SK-N-SH (cell line): ENCODE results near the gene TBL1XR1. TPM values are rescaled to one million over a fixed set of nuclear protein-coding genes. Genes with fewer than 3 reads are reported as not detected.

ENCODE experiments used
- CTCF ChIA-PET: fragments of 300-600, 350-600 bp; formaldehyde crosslinking; extraction: SDS; loops from one replicate; lab custom pipeline; 2021; lab: Yijun Ruan, JAX
- POLR2A ChIA-PET: fragments of 350-600 bp; sonication (Branson Sonifier 250); formaldehyde crosslinking; extraction: SDS; loops from one replicate; lab custom pipeline; 2020; ENCODE audit warnings: antibody characterized with exemption, inconsistent platforms; lab: Yijun Ruan, JAX
- DNase-seq: peaks from one replicate; pipeline ENCODE4 v3.0.0; 2012
- H2AFZ ChIP-seq: fragments of 200-600 bp; sonication (generic); 2 replicates; pipeline ENCODE4 v1.8.1; 2016; ENCODE audit warnings: antibody characterized with exemption, mild to moderate bottlenecking, low read depth
- H3F3A ChIP-seq: fragments of 200-600 bp; sonication (generic); replicated peaks from 2 replicates; pipeline ENCODE3; 2016; ENCODE audit warnings: antibody characterized with exemption, mild to moderate bottlenecking; ENCODE audit not compliant: insufficient read depth
- H3K27ac ChIP-seq, 2 experiments: fragments of 200-500 bp in 1 of 2; fragments of 200-600 bp in 1 of 2; sonication (Bioruptor generic) in 1 of 2; sonication (generic), shearing (Covaris generic) in 1 of 2; 2 replicates each; pipeline versions ENCODE4 v1.5.1 to v1.6.1; 2014 to 2016; ENCODE audit warnings: low read depth in 2 of 2, inconsistent platforms in 1 of 2, low read length in 1 of 2, mild to moderate bottlenecking in 1 of 2, mixed read lengths in 1 of 2
- H3K27me3 ChIP-seq: fragments of 200-600 bp; sonication (generic), shearing (Covaris generic); 2 replicates; pipeline ENCODE4 v1.6.1; 2016; ENCODE audit warnings: mixed run types; ENCODE audit not compliant: insufficient read depth
- H3K36me3 ChIP-seq, 2 experiments: fragments of 200-500 bp in 1 of 2; fragments of 200-600 bp in 1 of 2; sonication (Bioruptor generic) in 1 of 2; sonication (generic) in 1 of 2; replicated peaks in 1 of 2; 2 replicates each; pipeline versions ENCODE3 to v1.5.1; 2014 to 2016; ENCODE audit warnings: low read length in 1 of 2, mild to moderate bottlenecking in 1 of 2; ENCODE audit not compliant: insufficient read depth in 2 of 2, control insufficient read depth in 1 of 2
- H3K4me1 ChIP-seq, 2 experiments: fragments of 200-500 bp in 1 of 2; fragments of 200-600 bp in 1 of 2; sonication (Bioruptor generic) in 1 of 2; sonication (generic), shearing (Covaris generic) in 1 of 2; 2 replicates each; pipeline versions ENCODE4 v1.5.1 to v1.6.1; 2014 to 2016; ENCODE audit warnings: low read depth in 1 of 2, low read length in 1 of 2, mixed run types in 1 of 2; ENCODE audit not compliant: insufficient read depth in 2 of 2, control insufficient read depth in 1 of 2
- H3K4me2 ChIP-seq: fragments of 200-600 bp; sonication (generic), shearing (Covaris generic); 2 replicates; pipeline ENCODE4 v1.6.1; 2017; ENCODE audit warnings: mixed run types
- H3K4me3 ChIP-seq, 2 experiments: fragments of 200-500 bp in 1 of 2; fragments of 200-600 bp in 1 of 2; sonication (Bioruptor generic) in 1 of 2; sonication (generic), shearing (Covaris generic) in 1 of 2; 2 replicates each; pipeline versions ENCODE4 v1.5.1 to v1.8.1; 2014 to 2016; ENCODE audit warnings: low read depth in 2 of 2, inconsistent platforms in 1 of 2, low read length in 1 of 2, mild to moderate bottlenecking in 1 of 2, mixed read lengths in 1 of 2, moderate library complexity in 1 of 2
- H3K79me2 ChIP-seq: fragments of 200-600 bp; sonication (generic); 2 replicates; pipeline ENCODE4 v1.8.1; 2017; ENCODE audit warnings: mild to moderate bottlenecking; ENCODE audit not compliant: insufficient read depth
- H3K9ac ChIP-seq: fragments of 200-600 bp; sonication (generic); 2 replicates; pipeline ENCODE4 v1.6.1; 2017; ENCODE audit warnings: mixed run types
- H3K9me2 ChIP-seq: fragments of 200-600 bp; sonication (generic); 2 replicates; pipeline ENCODE4 v1.6.1; 2017; ENCODE audit warnings: mixed run types
- H3K9me3 ChIP-seq: fragments of 200-600 bp; sonication (generic); 2 replicates; pipeline ENCODE4 v1.6.1; 2017; ENCODE audit warnings: mixed run types, mild to moderate bottlenecking, moderate library complexity
- H4K20me1 ChIP-seq: fragments of 200-600 bp; sonication (generic); 2 replicates; pipeline ENCODE4 v1.6.1; 2017; ENCODE audit warnings: mild to moderate bottlenecking, mixed run types; ENCODE audit not compliant: insufficient read depth
- CHD2 ChIP-seq: fragments of 150-350 bp; IDR thresholded peaks from 2 replicates; pipeline ENCODE4 v1.6.1; 2018; ENCODE audit warnings: low read length; ENCODE audit not compliant: partially characterized antibody
- CTCF ChIP-seq: fragments of 200-600 bp; sonication (generic); IDR thresholded peaks from 2 replicates; pipeline ENCODE4 v1.6.1; 2017; ENCODE audit warnings: antibody characterized with exemption, mild to moderate bottlenecking, moderate library complexity
- EZH2phosphoT487 ChIP-seq: fragments of 200-600 bp; sonication (generic); IDR thresholded peaks from 2 replicates; pipeline ENCODE4 v1.6.1; 2017; ENCODE audit warnings: low read depth, mixed run types, mild to moderate bottlenecking, antibody characterized with exemption, moderate library complexity, borderline replicate concordance
- FOSL2 ChIP-seq: IDR thresholded peaks from 2 replicates; pipeline ENCODE4 v1.4.0; 2012; ENCODE audit warnings: low read depth, mild to moderate bottlenecking, moderate library complexity, borderline replicate concordance
- GABPA ChIP-seq: IDR thresholded peaks from 2 replicates; pipeline ENCODE4 v1.4.0; 2012; ENCODE audit warnings: low read depth, mild to moderate bottlenecking
- GATA2 ChIP-seq: sonication (generic); formaldehyde crosslinking; IDR thresholded peaks from 2 replicates; pipeline ENCODE4 v1.5.0; 2020; ENCODE audit warnings: mild to moderate bottlenecking, missing genetic modification reagents
- JUND ChIP-seq: IDR thresholded peaks from 2 replicates; pipeline ENCODE4 v1.4.0; 2012
- MAX ChIP-seq: IDR thresholded peaks from 2 replicates; pipeline ENCODE4 v1.4.0; 2012; ENCODE audit warnings: low read depth
- NRF1 ChIP-seq: IDR thresholded peaks from 2 replicates; pipeline ENCODE4 v1.6.1; 2012; ENCODE audit warnings: low read depth, mild to moderate bottlenecking, low read length
- RCOR1 ChIP-seq: fragments of 150-350 bp; IDR thresholded peaks from 2 replicates; pipeline ENCODE4 v1.6.1; 2017; ENCODE audit warnings: antibody characterized with exemption, low read length
- REST ChIP-seq: IDR thresholded peaks from 2 replicates; pipeline ENCODE4 v1.6.1; 2012; ENCODE audit warnings: mild to moderate bottlenecking, low read depth, low read length, moderate library complexity
- SIN3A ChIP-seq: IDR thresholded peaks from 2 replicates; pipeline ENCODE4 v1.6.1; 2012; ENCODE audit warnings: low read depth, mild to moderate bottlenecking, low read length, moderate library complexity, borderline replicate concordance
- SMC3 ChIP-seq: IDR thresholded peaks from 2 replicates; pipeline ENCODE4 v1.6.1; 2012; ENCODE audit warnings: low read depth, low read length, improper control_type of control experiment
- TAF1 ChIP-seq: IDR thresholded peaks from 2 replicates; pipeline ENCODE4 v1.6.1; 2012; ENCODE audit warnings: low read depth, mild to moderate bottlenecking, low read length, moderate library complexity, borderline replicate concordance
- TEAD4 ChIP-seq: IDR thresholded peaks from 2 replicates; pipeline ENCODE4 v1.4.0; 2012; ENCODE audit warnings: mild to moderate bottlenecking, borderline replicate concordance; ENCODE audit not compliant: insufficient read depth
- USF1 ChIP-seq: IDR thresholded peaks from 2 replicates; pipeline ENCODE4 v1.4.0; 2012; ENCODE audit warnings: low read depth, borderline replicate concordance
- YY1 ChIP-seq: IDR thresholded peaks from 2 replicates; pipeline ENCODE4 v1.4.0; 2012; ENCODE audit warnings: low read depth, mild to moderate bottlenecking
- ZBTB33 ChIP-seq: IDR thresholded peaks from 2 replicates; pipeline ENCODE4 v1.4.0; 2012; ENCODE audit warnings: low read depth, borderline replicate concordance
- WGBS: methylation state at CpG from one replicate; pipeline ENCODE4 v1.1.6; 2017; ENCODE audit warnings: low lambda C conversion rate; 5-methylcytosine and 5-hydroxymethylcytosine counted together
- polyA plus RNA-seq, 3 experiments: library from polyadenylated mRNA; depleted of rRNA; stranded (reverse); fragments of >200 nt; gene quantifications; 2 replicates each; pipeline ENCODE4 v1.2.3, GENCODE V29; 2012

Gene TBL1XR1
- polyA plus RNA-seq, 1 of the 3 experiments (the other 2 are of a cell fraction) = 20.9 TPM

GRCh38 chr3:177180506-177180905, 16.8 kb downstream of the TBL1XR1 start:
- H3K27me3 ChIP-seq = no peaks in the 10 kb centered on the region
- peaks cover 97% of the 10 kb centered on the region for H4K20me1 ChIP-seq
- CTCF ChIA-PET = interaction anchor here (0.7 to 1.1 kb wide), 3 partner anchors 14 to 21 kb away, joined by 3 to 4 read pairs (median 4); no protein-coding TSS in a partner anchor
- peaks cover 8% of the 10 kb centered on the region for H3F3A ChIP-seq
- no peak overlapping the region for H3K4me2 ChIP-seq
- H3K9me3 ChIP-seq = no peaks in the 10 kb centered on the region
- H3K9ac ChIP-seq = no peak overlapping the region
- H3K4me3 ChIP-seq = no peak overlapping the region
- WGBS = 91% methylated on average over 5 of the region's 5 CpGs
- no peak overlapping the region for H2AFZ ChIP-seq
- DNase-seq = no peak
- H3K4me1 ChIP-seq = peaks cover 0 to 4% of the 10 kb centered on the region in 2 experiments; a peak in 2 of 4 replicates
- peaks cover 99% of the 10 kb centered on the region for H3K79me2 ChIP-seq
- peaks cover 0 to 4% of the 10 kb centered on the region in 2 experiments for H3K36me3 ChIP-seq
- H3K9me2 ChIP-seq = no peaks in the 10 kb centered on the region
- POLR2A ChIA-PET = no interaction called here
- no peak overlapping the region for H3K27ac ChIP-seq
- TF ChIP-seq CHD2 = no peak
- no peak for TF ChIP-seq MAX
- TF ChIP-seq SMC3 = no peak
- TF ChIP-seq TAF1 = no peak
- TF ChIP-seq USF1 = no peak
- TF ChIP-seq TEAD4 = no peak
- no peak for TF ChIP-seq RCOR1
- no peak for TF ChIP-seq GATA2
- TF ChIP-seq CTCF = no peak
- TF ChIP-seq EZH2phosphoT487 = no peak
- TF ChIP-seq NRF1 = no peak
- no peak for TF ChIP-seq YY1
- TF ChIP-seq JUND = no peak
- TF ChIP-seq REST = no peak
- no peak for TF ChIP-seq FOSL2
- TF ChIP-seq GABPA = no peak
- TF ChIP-seq ZBTB33 = no peak
- no peak for TF ChIP-seq SIN3A
